K562 (cell line): ENCODE data around the gene PTBP3. TPM values are rescaled to one million over a fixed set of nuclear protein-coding genes. Genes with fewer than 3 reads are reported as not detected.
A peak's percentile ranks its signal among the peaks of the same experiment; 100 is the strongest.

Experiments used
- AFF4 ChIP-seq: sonication (generic); formaldehyde crosslinking; IDR thresholded peaks from 2 replicates; pipeline ENCODE4 v1.8.0; 2023; ENCODE audit warnings: mild to moderate bottlenecking, missing genetic modification reagents
- ARNT ChIP-seq, 2 experiments: fragments of 450-650 bp; IDR thresholded peaks; 2 replicates each; pipeline ENCODE4 v1.6.1; 2016; ENCODE audit warnings: mild to moderate bottlenecking in 1 of 2
- CREB3 ChIP-seq: fragments of 450-650 bp; conservative IDR thresholded peaks from 2 replicates; pipeline ENCODE4 v1.6.1; 2016; ENCODE audit warnings: missing genetic modification characterization, low read depth, mild to moderate bottlenecking, missing compliant biosample characterization, moderate library complexity
- EGR1 ChIP-seq: fragments of 450-650 bp; conservative IDR thresholded peaks from 2 replicates; pipeline ENCODE4 v1.6.1; 2017; ENCODE audit warnings: mild to moderate bottlenecking
- KDM2B ChIP-seq: fragments of 250-450 bp; sonication (Bioruptor Pico); IDR thresholded peaks from 2 replicates; pipeline ENCODE4 v1.8.0; 2021; ENCODE audit warnings: mild to moderate bottlenecking, moderate library complexity
- NCOA4 ChIP-seq: fragments of 450-650 bp; IDR thresholded peaks from 2 replicates; pipeline ENCODE4 v1.6.1; 2018; ENCODE audit warnings: mild to moderate bottlenecking; ENCODE audit not compliant: partially characterized antibody
- NFRKB ChIP-seq: fragments of 450-650 bp; IDR thresholded peaks from 2 replicates; pipeline ENCODE4 v1.6.1; 2016; ENCODE audit warnings: low read depth
- SIN3A ChIP-seq, 2 experiments: fragments of 150-350 bp in 1 of 2; IDR thresholded peaks; 2 replicates each; pipeline ENCODE4 v1.6.1; 2011 to 2016; ENCODE audit warnings: borderline replicate concordance in 2 of 2, low read depth in 2 of 2, low read length in 2 of 2, mild to moderate bottlenecking in 2 of 2, moderate library complexity in 2 of 2; ENCODE audit not compliant: control insufficient read depth in 1 of 2
- SMARCA4 ChIP-seq: fragments of 450-650 bp; IDR thresholded peaks from 2 replicates; pipeline ENCODE4 v1.6.1; 2016
- SMARCB1 ChIP-seq: IDR thresholded peaks from 2 replicates; pipeline ENCODE4 v1.6.1; 2011; ENCODE audit warnings: improper control_type of control experiment, low read depth; ENCODE audit not compliant: insufficient read length
- SNIP1 ChIP-seq: fragments of 450-650 bp; IDR thresholded peaks from 2 replicates; pipeline ENCODE4 v1.7.1; 2017; ENCODE audit warnings: low read depth, mild to moderate bottlenecking
- U2AF2 ChIP-seq: fragments of 200-400 bp; formaldehyde crosslinking; optimal IDR thresholded peaks from 2 replicates; pipeline ENCODE3; 2017; ENCODE audit warnings: low read depth, mild to moderate bottlenecking, low read length
- ZBTB1 ChIP-seq: sonication (generic); formaldehyde crosslinking; IDR thresholded peaks from 2 replicates; pipeline ENCODE4 v1.8.1; 2023; ENCODE audit warnings: missing genetic modification reagents, low read depth, mild to moderate bottlenecking, borderline replicate concordance
- ZFP36 ChIP-seq: fragments of 150-350 bp; IDR thresholded peaks from 2 replicates; pipeline ENCODE4 v1.6.1; 2018; ENCODE audit warnings: low read length, low read depth; ENCODE audit not compliant: partially characterized antibody
- ZFX ChIP-seq: sonication (generic); formaldehyde crosslinking; IDR thresholded peaks from 2 replicates; pipeline ENCODE4 v1.8.0; 2022; ENCODE audit warnings: mild to moderate bottlenecking, missing genetic modification reagents, moderate library complexity
- ZNF316 ChIP-seq: fragments of 450-650 bp; IDR thresholded peaks from 2 replicates; pipeline ENCODE4 v1.6.1; 2016
- ZNF77 ChIP-seq: fragments of 250-450 bp; sonication (Bioruptor Pico); IDR thresholded peaks from 2 replicates; pipeline ENCODE4 v1.5.0; 2020
- polyA plus RNA-seq, 8 experiments: library from polyadenylated mRNA; depleted of rRNA in 4 of 8; stranded (reverse) in 5 of 8; unstranded in 3 of 8; fragments of >200 nt; fragmentation: Nextera tagmentation in 2 of 8; fragmentation: Illumina TruSeq in 1 of 8; extraction: Ambion mirVana in 2 of 8; extraction: Trizol in 1 of 8; gene quantifications; 2 replicates each; pipeline versions ENCODE4 v1.2.1 to v1.2.3, GENCODE V29; 2011 to 2014; ENCODE audit warnings: inconsistent platforms in 1 of 8, missing spikeins in 1 of 8
- total RNA-seq, 7 experiments: library from RNA; depleted of rRNA in 6 of 7; stranded (reverse); fragments of >200 nt in 6 of 7; fragmentation: Illumina TruSeq in 2 of 7; extraction: Trizol in 2 of 7; gene quantifications; 2 replicates each; pipeline versions ENCODE4 v1.2.1 to v1.2.3, GENCODE V29; 2011 to 2021; ENCODE audit warnings: low replicate concordance in 1 of 7
- TF ChIP-seq, protein P1 (sequence below), 3 experiments: IDR thresholded peaks in 2 of 3; conservative IDR thresholded peaks in 1 of 3; 2 replicates each; pipeline ENCODE4 v1.5.1; 2011 to 2012; ENCODE audit warnings: low read length in 3 of 3, mild to moderate bottlenecking in 3 of 3, control low read depth in 2 of 3, improper control_type of control experiment in 1 of 3, inconsistent platforms in 1 of 3, low read depth in 1 of 3, mixed read lengths in 1 of 3, moderate library complexity in 1 of 3; ENCODE audit not compliant: insufficient read depth in 2 of 3
- TF ChIP-seq, protein P2 (sequence below): fragments of 450-650 bp; IDR thresholded peaks from 2 replicates; pipeline ENCODE4 v1.6.1; 2016; ENCODE audit warnings: missing biosample characterization, missing genetic modification characterization

The PTBP3 gene
- total and polyA plus RNA-seq, 9 of the 15 experiments (the other 6 are each of a cell fraction or from before 2014, with no cell fraction given), result 22.4 to 132 (median 68.0) TPM

- TF ChIP-seq U2AF2 (no peak), ZNF316 (peak; percentile 35; the same call in 1 of the 2 replicates), SMARCA4 (0 out of 2 replicates have a peak, but pooled peaks have one; percentile 38), NCOA4 (no peak), KDM2B (CRISPR knock-in tag) (no peak), EGR1 (no peak), CREB3 (no peak), AFF4 (CRISPR knock-in tag) (no peak), SIN3A (IDR thresholded peaks at IDR 0.05; ENCODE audit: borderline replicate concordance in 2 of 2, control insufficient read depth in 1 of 2, low read depth in 2 of 2, low read length in 2 of 2) (peak; percentile 24 to 49; a peak in 1 of 4 replicates), ZBTB1 (CRISPR knock-in tag) (no peak; the same call in 1 of the 2 replicates), ZNF77 (CRISPR knock-in tag) (no peak), ZFX (peak; percentile 84), ARNT (IDR thresholded peaks at IDR 0.05) (no peak), NFRKB (peak; percentile 85), ZFP36 (no peak), SNIP1 (no peak), SMARCB1 (no peak)
- TF ChIP-seq, protein P1, sequence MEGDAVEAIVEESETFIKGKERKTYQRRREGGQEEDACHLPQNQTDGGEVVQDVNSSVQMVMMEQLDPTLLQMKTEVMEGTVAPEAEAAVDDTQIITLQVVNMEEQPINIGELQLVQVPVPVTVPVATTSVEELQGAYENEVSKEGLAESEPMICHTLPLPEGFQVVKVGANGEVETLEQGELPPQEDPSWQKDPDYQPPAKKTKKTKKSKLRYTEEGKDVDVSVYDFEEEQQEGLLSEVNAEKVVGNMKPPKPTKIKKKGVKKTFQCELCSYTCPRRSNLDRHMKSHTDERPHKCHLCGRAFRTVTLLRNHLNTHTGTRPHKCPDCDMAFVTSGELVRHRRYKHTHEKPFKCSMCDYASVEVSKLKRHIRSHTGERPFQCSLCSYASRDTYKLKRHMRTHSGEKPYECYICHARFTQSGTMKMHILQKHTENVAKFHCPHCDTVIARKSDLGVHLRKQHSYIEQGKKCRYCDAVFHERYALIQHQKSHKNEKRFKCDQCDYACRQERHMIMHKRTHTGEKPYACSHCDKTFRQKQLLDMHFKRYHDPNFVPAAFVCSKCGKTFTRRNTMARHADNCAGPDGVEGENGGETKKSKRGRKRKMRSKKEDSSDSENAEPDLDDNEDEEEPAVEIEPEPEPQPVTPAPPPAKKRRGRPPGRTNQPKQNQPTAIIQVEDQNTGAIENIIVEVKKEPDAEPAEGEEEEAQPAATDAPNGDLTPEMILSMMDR (IDR thresholded peaks at IDR 0.05 in 2 of 3, conservative IDR thresholded peaks at IDR 0.05 in 1 of 3; ENCODE audit: insufficient read depth in 2 of 3, low read depth in 1 of 3, low read length in 3 of 3), result peak in 2 of 3 experiments; percentile 10 to 29; a peak in 3 of 6 replicates
- TF ChIP-seq, protein P2, sequence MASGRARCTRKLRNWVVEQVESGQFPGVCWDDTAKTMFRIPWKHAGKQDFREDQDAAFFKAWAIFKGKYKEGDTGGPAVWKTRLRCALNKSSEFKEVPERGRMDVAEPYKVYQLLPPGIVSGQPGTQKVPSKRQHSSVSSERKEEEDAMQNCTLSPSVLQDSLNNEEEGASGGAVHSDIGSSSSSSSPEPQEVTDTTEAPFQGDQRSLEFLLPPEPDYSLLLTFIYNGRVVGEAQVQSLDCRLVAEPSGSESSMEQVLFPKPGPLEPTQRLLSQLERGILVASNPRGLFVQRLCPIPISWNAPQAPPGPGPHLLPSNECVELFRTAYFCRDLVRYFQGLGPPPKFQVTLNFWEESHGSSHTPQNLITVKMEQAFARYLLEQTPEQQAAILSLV (tag), result no peak
Measured at GRCh38 chr9:112174965-112175795, 158.2 kb downstream of the PTBP3 start, which contains the start of gene SUSD1 (continued).
